Parathyroid adenoma (tissue), 2 donors: Measurements from ENCODE around the gene FGGY.

Experiments used
- H2AFZ ChIP-seq: fragments of 300-600 bp; sonication (generic); one replicate; pipeline ENCODE4 v1.7.0; 2017; ENCODE audit warnings: antibody characterized with exemption, mild to moderate bottlenecking
- H3K27ac ChIP-seq: fragments of 300-600 bp; sonication (generic); one replicate; pipeline ENCODE4 v1.7.0; 2017
- H3K27me3 ChIP-seq: fragments of 300-600 bp; sonication (generic); one replicate; pipeline ENCODE4 v1.7.0; 2017; ENCODE audit warnings: low read length; ENCODE audit not compliant: control insufficient read depth, insufficient read depth
- H3K36me3 ChIP-seq: fragments of 300-600 bp; sonication (generic); one replicate; pipeline ENCODE4 v1.7.0; 2017; ENCODE audit warnings: low read length; ENCODE audit not compliant: control insufficient read depth, insufficient read depth
- H3K4me1 ChIP-seq: fragments of 300-600 bp; sonication (generic); one replicate; pipeline ENCODE4 v1.7.0; 2017; ENCODE audit warnings: control low read depth
- H3K4me2 ChIP-seq: fragments of 300-600 bp; sonication (generic); one replicate; pipeline ENCODE4 v1.7.0; 2017; ENCODE audit warnings: low read length
- H3K4me3 ChIP-seq: fragments of 300-600 bp; sonication (generic); one replicate; pipeline ENCODE4 v1.7.0; 2017; ENCODE audit warnings: low read depth, low read length
- H3K79me2 ChIP-seq: fragments of 300-600 bp; sonication (generic); one replicate; pipeline ENCODE4 v1.7.0; 2017; ENCODE audit warnings: control low read depth
- H3K9ac ChIP-seq: fragments of 300-600 bp; sonication (generic); one replicate; pipeline ENCODE4 v1.7.0; 2017; ENCODE audit warnings: mild to moderate bottlenecking
- H3K9me3 ChIP-seq: fragments of 300-600 bp; sonication (generic); one replicate; pipeline ENCODE4 v1.7.0; 2017; ENCODE audit warnings: low read length; ENCODE audit not compliant: control insufficient read depth
- CTCF ChIP-seq: fragments of 300-600 bp; sonication (generic); IDR thresholded peaks from one replicate; pipeline ENCODE4 v1.7.0; 2017; ENCODE audit warnings: antibody characterized with exemption, mild to moderate bottlenecking
- donor health status: primary hyperparathyroidism.

FGGY gene

GRCh38 chr1:59368008-59368670, 71.2 kb downstream of the FGGY start:
- Histone ChIP-seq H2AFZ (no peak overlapping the region), H3K4me3 (no peak overlapping the region), H3K36me3 (no peaks in the 10 kb centered on the region), H3K79me2 (no peaks in the 10 kb centered on the region), H3K27ac (no peak overlapping the region), H3K9ac (no peak overlapping the region), H3K4me1 (peaks cover 2% of the 10 kb centered on the region), H3K9me3 (no peaks in the 10 kb centered on the region), H3K4me2 (no peak overlapping the region), H3K27me3 (no peaks in the 10 kb centered on the region)
- no peak for TF ChIP-seq CTCF

- Histone ChIP-seq H3K36me3 (no peaks in the 10 kb centered on the region), H3K27me3 (no peaks in the 10 kb centered on the region), H3K4me1 (no peaks in the 10 kb centered on the region), H3K4me3 (no peak overlapping the region), H3K9me3 (no peaks in the 10 kb centered on the region), H3K79me2 (no peaks in the 10 kb centered on the region), H2AFZ (no peak overlapping the region), H3K4me2 (no peak overlapping the region), H3K27ac (no peak overlapping the region), H3K9ac (no peak overlapping the region)
- no peak for TF ChIP-seq CTCF
These were observed 78.7 kb downstream of the FGGY start for GRCh38 chr1:59375321-59376220.

GRCh38 chr1:59377350-59377904, 80.5 kb downstream of the FGGY start:
- H3K27ac ChIP-seq = no peak overlapping the region
- no peak overlapping the region for H3K4me2 ChIP-seq
- H3K4me1 ChIP-seq = no peaks in the 10 kb centered on the region
- no peaks in the 10 kb centered on the region for H3K27me3 ChIP-seq
- H3K9ac ChIP-seq = no peak overlapping the region
- TF ChIP-seq CTCF = no peak
- no peak overlapping the region for H2AFZ ChIP-seq
- no peaks in the 10 kb centered on the region for H3K36me3 ChIP-seq
- no peaks in the 10 kb centered on the region for H3K9me3 ChIP-seq
- H3K4me3 ChIP-seq = no peak overlapping the region
- H3K79me2 ChIP-seq = no peaks in the 10 kb centered on the region

GRCh38 chr1:59378621-59379370, 81.9 kb downstream of the FGGY start:
- H3K4me1 ChIP-seq = no peaks in the 10 kb centered on the region
- H3K9me3 ChIP-seq = no peaks in the 10 kb centered on the region
- no peak overlapping the region for H2AFZ ChIP-seq
- H3K9ac ChIP-seq = no peak overlapping the region
- TF ChIP-seq CTCF = no peak
- no peaks in the 10 kb centered on the region for H3K79me2 ChIP-seq
- no peaks in the 10 kb centered on the region for H3K27me3 ChIP-seq
- no peak overlapping the region for H3K4me3 ChIP-seq
- no peaks in the 10 kb centered on the region for H3K36me3 ChIP-seq
- H3K27ac ChIP-seq = no peak overlapping the region
- H3K4me2 ChIP-seq = no peak overlapping the region
